Activated CD8-positive, alpha-beta memory T cell treated with anti-CD3 and anti-CD28 coated beads, Interleukin-2, amount 50 U/mL, for 4 hours (primary cell): ENCODE measurements around the gene ZDHHC12.
A peak's percentile ranks its signal among the peaks of the same experiment; 100 is the strongest.

ENCODE experiments used
- DNase-seq: peaks from one replicate; pipeline ENCODE4 v3.0.0-alpha.2; 2020

ZDHHC12 gene

GRCh38 chr9:128729766-128730517 lies 6.0 kb upstream of the ZDHHC12 start:
- DNase-seq, result no peak

- no peak for DNase-seq
Observed at GRCh38 chr9:128729302-128729701, 5.4 kb upstream of the ZDHHC12 start.

- no peak for DNase-seq
Observed at GRCh38 chr9:128728298-128728697, 4.4 kb upstream of the ZDHHC12 start.

GRCh38 chr9:128727640-128728248 lies 3.8 kb upstream of the ZDHHC12 start:
- no peak for DNase-seq

GRCh38 chr9:128724744-128725211 lies 851 bp upstream of the ZDHHC12 start:
- peak; percentile 32 for DNase-seq

GRCh38 chr9:128723352-128723865 lies 518 bp downstream of the ZDHHC12 start:
- no peak for DNase-seq

GRCh38 chr9:128722380-128723351 lies 1.3 kb downstream of the ZDHHC12 start:
- no peak for DNase-seq

GRCh38 chr9:128721487-128722010 lies 2.4 kb downstream of the ZDHHC12 start:
- DNase-seq, result no peak

GRCh38 chr9:128720841-128721486 lies 3.0 kb downstream of the ZDHHC12 start:
- no peak for DNase-seq

GRCh38 chr9:128719919-128720605 lies 3.9 kb downstream of the ZDHHC12 start:
- DNase-seq, result no peak

GRCh38 chr9:128718475-128718874 lies 5.5 kb downstream of the ZDHHC12 start:
- DNase-seq, result no peak

GRCh38 chr9:128718047-128718446 lies 5.9 kb downstream of the ZDHHC12 start:
- DNase-seq, result no peak

GRCh38 chr9:128716581-128717254 lies 7.2 kb downstream of the ZDHHC12 start:
- no peak for DNase-seq

- no peak for DNase-seq
Observed at GRCh38 chr9:128715436-128715750, 8.5 kb downstream of the ZDHHC12 start.

- no peak for DNase-seq
Observed at GRCh38 chr9:128714586-128715435, 9.1 kb downstream of the ZDHHC12 start.

GRCh38 chr9:128713941-128714573 lies 9.9 kb downstream of the ZDHHC12 start:
- DNase-seq, result no peak

- DNase-seq, result no peak
Observed at GRCh38 chr9:128713411-128713780, 10.5 kb downstream of the ZDHHC12 start.

- DNase-seq, result no peak
Observed at GRCh38 chr9:128712451-128713410, 11.2 kb downstream of the ZDHHC12 start.

- DNase-seq, result no peak
Observed at GRCh38 chr9:128707446-128707845, 16.5 kb downstream of the ZDHHC12 start.
